PC-9 (cell line): ENCODE measurements around the gene NEUROG1.

ENCODE experiments used
- EZH2 ChIP-seq: fragments of 200-600 bp; sonication (generic); IDR thresholded peaks from 2 replicates; pipeline ENCODE4 v1.8.0; 2017; ENCODE audit warnings: antibody characterized with exemption, low read depth
- TF ChIP-seq, protein P1 (sequence below): fragments of 200-600 bp; sonication (generic); conservative IDR thresholded peaks from 2 replicates; pipeline ENCODE4 v1.6.1; 2017; ENCODE audit warnings: mixed run types, antibody characterized with exemption, mild to moderate bottlenecking, moderate library complexity

DNA sequence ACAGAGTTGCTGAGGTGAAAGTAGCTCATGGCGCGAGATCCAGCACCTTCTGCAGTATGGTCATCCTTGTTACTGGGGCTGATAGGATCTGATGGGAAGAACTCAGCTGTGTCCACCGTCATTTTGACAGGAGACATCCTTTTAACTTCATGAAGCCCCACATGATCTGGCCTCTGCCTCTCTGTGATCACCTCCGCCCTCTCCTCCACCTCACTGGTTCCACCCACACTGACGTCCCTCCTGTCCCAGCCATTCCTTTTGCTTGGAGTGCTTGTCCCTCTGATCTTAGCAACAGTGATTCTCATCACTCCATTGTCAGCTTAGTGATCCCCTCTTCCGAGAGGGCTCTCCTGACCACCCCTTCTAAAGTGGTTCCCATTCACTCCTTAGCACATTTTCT, 25.8 kb downstream of the NEUROG1 start:
- TF ChIP-seq, protein P1, sequence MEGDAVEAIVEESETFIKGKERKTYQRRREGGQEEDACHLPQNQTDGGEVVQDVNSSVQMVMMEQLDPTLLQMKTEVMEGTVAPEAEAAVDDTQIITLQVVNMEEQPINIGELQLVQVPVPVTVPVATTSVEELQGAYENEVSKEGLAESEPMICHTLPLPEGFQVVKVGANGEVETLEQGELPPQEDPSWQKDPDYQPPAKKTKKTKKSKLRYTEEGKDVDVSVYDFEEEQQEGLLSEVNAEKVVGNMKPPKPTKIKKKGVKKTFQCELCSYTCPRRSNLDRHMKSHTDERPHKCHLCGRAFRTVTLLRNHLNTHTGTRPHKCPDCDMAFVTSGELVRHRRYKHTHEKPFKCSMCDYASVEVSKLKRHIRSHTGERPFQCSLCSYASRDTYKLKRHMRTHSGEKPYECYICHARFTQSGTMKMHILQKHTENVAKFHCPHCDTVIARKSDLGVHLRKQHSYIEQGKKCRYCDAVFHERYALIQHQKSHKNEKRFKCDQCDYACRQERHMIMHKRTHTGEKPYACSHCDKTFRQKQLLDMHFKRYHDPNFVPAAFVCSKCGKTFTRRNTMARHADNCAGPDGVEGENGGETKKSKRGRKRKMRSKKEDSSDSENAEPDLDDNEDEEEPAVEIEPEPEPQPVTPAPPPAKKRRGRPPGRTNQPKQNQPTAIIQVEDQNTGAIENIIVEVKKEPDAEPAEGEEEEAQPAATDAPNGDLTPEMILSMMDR = no peak
- no peak for TF ChIP-seq EZH2
